ENCODE measurements around the gene PGS1. TPM values are rescaled to one million over a fixed set of nuclear protein-coding genes. Genes with fewer than 3 reads are reported as not detected.

PGS1 gene
- total RNA-seq, 2 donors from 2014 or later = 33.3 to 40.2 TPM

GRCh38 chr17:78380370-78380769 lies 1.9 kb downstream of the PGS1 start:
- peaks cover 26% of the 10 kb centered on the region for H3K4me1 ChIP-seq
- H3K36me3 ChIP-seq = no peaks in the 10 kb centered on the region
- H3K27me3 ChIP-seq = no peaks in the 10 kb centered on the region
- H3K27ac ChIP-seq = peak overlapping the region; percentile 78
- DNase-seq = no peak
- no peak overlapping the region for H3K9ac ChIP-seq (ENCODE audit: low read depth in 2 of 2, low read length in 2 of 2)
- H3K4me3 ChIP-seq = no peak overlapping the region
- intact Hi-C loops (cut with DNase I) = no loop called here
- no peaks in the 10 kb centered on the region for H3K9me3 ChIP-seq
- TF ChIP-seq CTCF (IDR thresholded peaks at IDR 0.05) = no peak

GRCh38 chr17:78381601-78382232 lies 3.3 kb downstream of the PGS1 start:
- peaks cover 31% of the 10 kb centered on the region for H3K4me1 ChIP-seq
- no peaks in the 10 kb centered on the region for H3K9me3 ChIP-seq
- peak overlapping the region in 1 of 2 donors; percentile 38 for H3K9ac ChIP-seq (ENCODE audit: low read depth in 2 of 2, low read length in 2 of 2)
- H3K4me3 ChIP-seq = no peak overlapping the region
- no peak for TF ChIP-seq CTCF (IDR thresholded peaks at IDR 0.05)
- DNase-seq = no peak
- intact Hi-C loops (cut with DNase I) = no loop called here
- no peaks in the 10 kb centered on the region for H3K27me3 ChIP-seq
- peak overlapping the region; percentile 78 for H3K27ac ChIP-seq
- H3K36me3 ChIP-seq = no peaks in the 10 kb centered on the region

- Histone ChIP-seq H3K27me3 (no peaks in the 10 kb centered on the region), H3K27ac (peak overlapping the region; percentile 78), H3K36me3 (no peaks in the 10 kb centered on the region), H3K9ac (ENCODE audit: low read depth in 2 of 2, low read length in 2 of 2) (no peak overlapping the region), H3K4me1 (peaks cover 31% of the 10 kb centered on the region), H3K9me3 (no peaks in the 10 kb centered on the region), H3K4me3 (no peak overlapping the region)
- TF ChIP-seq CTCF (IDR thresholded peaks at IDR 0.05) = no peak
- intact Hi-C loops (cut with DNase I) = no loop called here
- peak; percentile 45 for DNase-seq
Measured at GRCh38 chr17:78383725-78384471, 5.4 kb downstream of the PGS1 start.

- DNase-seq = no peak
- TF ChIP-seq CTCF (IDR thresholded peaks at IDR 0.05) = no peak
- Histone ChIP-seq H3K27me3 (no peaks in the 10 kb centered on the region), H3K4me3 (no peak overlapping the region), H3K36me3 (no peaks in the 10 kb centered on the region), H3K4me1 (peaks cover 26% of the 10 kb centered on the region), H3K9ac (ENCODE audit: low read depth in 2 of 2, low read length in 2 of 2) (no peak overlapping the region), H3K9me3 (no peaks in the 10 kb centered on the region), H3K27ac (peak overlapping the region; percentile 78)
- intact Hi-C loops (cut with DNase I) = no loop called here
Measured at GRCh38 chr17:78384479-78385175, 6.2 kb downstream of the PGS1 start.

- H3K4me3 ChIP-seq = no peak overlapping the region
- H3K27me3 ChIP-seq = no peaks in the 10 kb centered on the region
- peak overlapping the region in 1 of 2 donors; percentile 3 for H3K9ac ChIP-seq (ENCODE audit: low read depth in 2 of 2, low read length in 2 of 2)
- no peaks in the 10 kb centered on the region for H3K9me3 ChIP-seq
- intact Hi-C loops (cut with DNase I) = no loop called here
- no peak for DNase-seq
- peak overlapping the region; percentile 59 for H3K27ac ChIP-seq
- H3K4me1 ChIP-seq = peaks cover 15% of the 10 kb centered on the region
- H3K36me3 ChIP-seq = no peaks in the 10 kb centered on the region
- no peak for TF ChIP-seq CTCF (IDR thresholded peaks at IDR 0.05)
Measured at GRCh38 chr17:78387977-78388941, 9.8 kb downstream of the PGS1 start.

Data from colonic mucosa (tissue), 4 donors.